GM12878 (cell line): ENCODE measurements around the gene NPLOC4. TPM values are rescaled to one million over a fixed set of nuclear protein-coding genes. Genes with fewer than 3 reads are reported as not detected.

Source experiments
- CBFB ChIP-seq: IDR thresholded peaks from 2 replicates; pipeline ENCODE4 v1.6.1; 2016; ENCODE audit warnings: antibody characterized with exemption, low read depth
- CBX5 ChIP-seq: sonication (generic); IDR thresholded peaks from 2 replicates; pipeline ENCODE4 v1.6.1; 2016; ENCODE audit warnings: low read depth, moderate library complexity, mild to moderate bottlenecking, inconsistent platforms
- DPF2 ChIP-seq: fragments of 450-650 bp; IDR thresholded peaks from 2 replicates; pipeline ENCODE4 v1.6.1; 2017; ENCODE audit warnings: mild to moderate bottlenecking
- HCFC1 ChIP-seq: fragments of 150-350 bp; IDR thresholded peaks from 2 replicates; pipeline ENCODE4 v1.6.1; 2014; ENCODE audit warnings: low read length
- IKZF1 ChIP-seq: fragments of 450-650 bp; conservative IDR thresholded peaks from 2 replicates; pipeline ENCODE4 v1.6.1; 2017; ENCODE audit warnings: antibody characterized with exemption, mild to moderate bottlenecking
- SMARCA5 ChIP-seq: fragments of 450-650 bp; IDR thresholded peaks from 2 replicates; pipeline ENCODE4 v1.6.1; 2017; ENCODE audit warnings: mild to moderate bottlenecking
- polyA plus RNA-seq, 11 experiments: library from polyadenylated mRNA; depleted of rRNA in 4 of 11; unstranded in 6 of 11; stranded (reverse) in 5 of 11; fragments of >200 nt; fragmentation: Nextera tagmentation in 4 of 11; fragmentation: Illumina TruSeq in 1 of 11; extraction: Ambion mirVana in 4 of 11; extraction: Trizol in 1 of 11; gene quantifications; 1 replicate in 1 of 11; 2 replicates in 10 of 11; pipeline versions ENCODE4 v1.2.1 to v1.2.3, GENCODE V29; 2011 to 2016; ENCODE audit warnings: inconsistent platforms in 2 of 11, missing spikeins in 2 of 11, low read depth in 1 of 11
- total RNA-seq, 4 experiments: library from RNA; depleted of rRNA in 3 of 4; stranded (reverse); fragments of >200 nt in 3 of 4; fragmentation: Illumina TruSeq in 1 of 4; extraction: Trizol in 1 of 4; gene quantifications; 2 replicates each; pipeline versions ENCODE4 v1.2.1 to v1.2.3, GENCODE V29; 2013 to 2021
- TF ChIP-seq, protein P1 (sequence below): fragments of 450-650 bp; formaldehyde crosslinking; IDR thresholded peaks from 2 replicates; pipeline ENCODE4 v1.4.0; 2020; ENCODE audit warnings: mild to moderate bottlenecking, moderate library complexity
- TF ChIP-seq, protein P2 (sequence below): fragments of 450-650 bp; IDR thresholded peaks from 2 replicates; pipeline ENCODE4 v1.6.1; 2017; ENCODE audit warnings: low read depth, mild to moderate bottlenecking, moderate library complexity
- TF ChIP-seq, protein P3 (sequence below): fragments of 450-650 bp; IDR thresholded peaks from 2 replicates; pipeline ENCODE4 v1.6.1; 2016; ENCODE audit warnings: mild to moderate bottlenecking, moderate library complexity, borderline replicate concordance

Gene NPLOC4
- total and polyA plus RNA-seq, 10 of the 15 experiments (the other 5 are each of a cell fraction or from before 2014, with no cell fraction given), result 1.5 to 83.7 (median 45.8) TPM

DNA sequence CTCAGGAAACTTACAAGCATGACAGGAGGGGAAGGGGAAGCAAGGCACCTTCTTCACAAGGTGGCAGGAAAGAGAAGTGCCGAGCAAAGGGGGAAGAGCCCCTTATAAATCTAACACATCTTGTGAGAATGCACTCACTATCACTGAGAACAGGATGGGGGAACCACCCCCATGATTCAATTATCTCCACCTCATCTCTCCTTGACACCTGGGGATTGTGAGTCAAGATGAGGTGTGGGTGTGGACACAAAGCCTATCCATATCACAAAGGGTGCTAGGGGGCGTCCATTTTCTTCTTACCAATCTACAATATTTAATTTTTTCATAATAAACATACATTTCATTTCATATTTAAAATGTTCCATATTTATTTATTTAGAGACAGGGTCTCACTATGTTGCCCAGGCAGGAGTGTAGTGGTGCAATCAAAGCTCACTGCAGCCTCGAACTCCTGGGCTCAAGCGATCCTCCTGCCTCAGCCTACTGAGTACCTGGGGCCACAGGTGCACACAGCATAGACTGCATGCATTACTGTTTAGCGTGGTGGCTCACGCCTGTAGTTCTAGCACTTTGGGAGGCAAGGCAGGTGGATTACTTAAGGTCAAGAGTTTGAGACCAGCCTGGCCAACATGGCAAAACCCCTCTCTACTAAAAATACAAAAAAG lies 58.2 kb downstream of the NPLOC4 start (continued):
- TF ChIP-seq, protein P1, sequence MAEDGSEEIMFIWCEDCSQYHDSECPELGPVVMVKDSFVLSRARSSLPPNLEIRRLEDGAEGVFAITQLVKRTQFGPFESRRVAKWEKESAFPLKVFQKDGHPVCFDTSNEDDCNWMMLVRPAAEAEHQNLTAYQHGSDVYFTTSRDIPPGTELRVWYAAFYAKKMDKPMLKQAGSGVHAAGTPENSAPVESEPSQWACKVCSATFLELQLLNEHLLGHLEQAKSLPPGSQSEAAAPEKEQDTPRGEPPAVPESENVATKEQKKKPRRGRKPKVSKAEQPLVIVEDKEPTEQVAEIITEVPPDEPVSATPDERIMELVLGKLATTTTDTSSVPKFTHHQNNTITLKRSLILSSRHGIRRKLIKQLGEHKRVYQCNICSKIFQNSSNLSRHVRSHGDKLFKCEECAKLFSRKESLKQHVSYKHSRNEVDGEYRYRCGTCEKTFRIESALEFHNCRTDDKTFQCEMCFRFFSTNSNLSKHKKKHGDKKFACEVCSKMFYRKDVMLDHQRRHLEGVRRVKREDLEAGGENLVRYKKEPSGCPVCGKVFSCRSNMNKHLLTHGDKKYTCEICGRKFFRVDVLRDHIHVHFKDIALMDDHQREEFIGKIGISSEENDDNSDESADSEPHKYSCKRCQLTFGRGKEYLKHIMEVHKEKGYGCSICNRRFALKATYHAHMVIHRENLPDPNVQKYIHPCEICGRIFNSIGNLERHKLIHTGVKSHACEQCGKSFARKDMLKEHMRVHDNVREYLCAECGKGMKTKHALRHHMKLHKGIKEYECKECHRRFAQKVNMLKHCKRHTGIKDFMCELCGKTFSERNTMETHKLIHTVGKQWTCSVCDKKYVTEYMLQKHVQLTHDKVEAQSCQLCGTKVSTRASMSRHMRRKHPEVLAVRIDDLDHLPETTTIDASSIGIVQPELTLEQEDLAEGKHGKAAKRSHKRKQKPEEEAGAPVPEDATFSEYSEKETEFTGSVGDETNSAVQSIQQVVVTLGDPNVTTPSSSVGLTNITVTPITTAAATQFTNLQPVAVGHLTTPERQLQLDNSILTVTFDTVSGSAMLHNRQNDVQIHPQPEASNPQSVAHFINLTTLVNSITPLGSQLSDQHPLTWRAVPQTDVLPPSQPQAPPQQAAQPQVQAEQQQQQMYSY (CRISPR knock-in tag), result no peak
- TF ChIP-seq, protein P2, sequence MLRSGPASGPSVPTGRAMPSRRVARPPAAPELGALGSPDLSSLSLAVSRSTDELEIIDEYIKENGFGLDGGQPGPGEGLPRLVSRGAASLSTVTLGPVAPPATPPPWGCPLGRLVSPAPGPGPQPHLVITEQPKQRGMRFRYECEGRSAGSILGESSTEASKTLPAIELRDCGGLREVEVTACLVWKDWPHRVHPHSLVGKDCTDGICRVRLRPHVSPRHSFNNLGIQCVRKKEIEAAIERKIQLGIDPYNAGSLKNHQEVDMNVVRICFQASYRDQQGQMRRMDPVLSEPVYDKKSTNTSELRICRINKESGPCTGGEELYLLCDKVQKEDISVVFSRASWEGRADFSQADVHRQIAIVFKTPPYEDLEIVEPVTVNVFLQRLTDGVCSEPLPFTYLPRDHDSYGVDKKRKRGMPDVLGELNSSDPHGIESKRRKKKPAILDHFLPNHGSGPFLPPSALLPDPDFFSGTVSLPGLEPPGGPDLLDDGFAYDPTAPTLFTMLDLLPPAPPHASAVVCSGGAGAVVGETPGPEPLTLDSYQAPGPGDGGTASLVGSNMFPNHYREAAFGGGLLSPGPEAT, result no peak
- TF ChIP-seq IKZF1 (no peak), CBFB (no peak), CBX5 (no peak), SMARCA5 (no peak), HCFC1 (no peak), DPF2 (no peak)
- TF ChIP-seq, protein P3, sequence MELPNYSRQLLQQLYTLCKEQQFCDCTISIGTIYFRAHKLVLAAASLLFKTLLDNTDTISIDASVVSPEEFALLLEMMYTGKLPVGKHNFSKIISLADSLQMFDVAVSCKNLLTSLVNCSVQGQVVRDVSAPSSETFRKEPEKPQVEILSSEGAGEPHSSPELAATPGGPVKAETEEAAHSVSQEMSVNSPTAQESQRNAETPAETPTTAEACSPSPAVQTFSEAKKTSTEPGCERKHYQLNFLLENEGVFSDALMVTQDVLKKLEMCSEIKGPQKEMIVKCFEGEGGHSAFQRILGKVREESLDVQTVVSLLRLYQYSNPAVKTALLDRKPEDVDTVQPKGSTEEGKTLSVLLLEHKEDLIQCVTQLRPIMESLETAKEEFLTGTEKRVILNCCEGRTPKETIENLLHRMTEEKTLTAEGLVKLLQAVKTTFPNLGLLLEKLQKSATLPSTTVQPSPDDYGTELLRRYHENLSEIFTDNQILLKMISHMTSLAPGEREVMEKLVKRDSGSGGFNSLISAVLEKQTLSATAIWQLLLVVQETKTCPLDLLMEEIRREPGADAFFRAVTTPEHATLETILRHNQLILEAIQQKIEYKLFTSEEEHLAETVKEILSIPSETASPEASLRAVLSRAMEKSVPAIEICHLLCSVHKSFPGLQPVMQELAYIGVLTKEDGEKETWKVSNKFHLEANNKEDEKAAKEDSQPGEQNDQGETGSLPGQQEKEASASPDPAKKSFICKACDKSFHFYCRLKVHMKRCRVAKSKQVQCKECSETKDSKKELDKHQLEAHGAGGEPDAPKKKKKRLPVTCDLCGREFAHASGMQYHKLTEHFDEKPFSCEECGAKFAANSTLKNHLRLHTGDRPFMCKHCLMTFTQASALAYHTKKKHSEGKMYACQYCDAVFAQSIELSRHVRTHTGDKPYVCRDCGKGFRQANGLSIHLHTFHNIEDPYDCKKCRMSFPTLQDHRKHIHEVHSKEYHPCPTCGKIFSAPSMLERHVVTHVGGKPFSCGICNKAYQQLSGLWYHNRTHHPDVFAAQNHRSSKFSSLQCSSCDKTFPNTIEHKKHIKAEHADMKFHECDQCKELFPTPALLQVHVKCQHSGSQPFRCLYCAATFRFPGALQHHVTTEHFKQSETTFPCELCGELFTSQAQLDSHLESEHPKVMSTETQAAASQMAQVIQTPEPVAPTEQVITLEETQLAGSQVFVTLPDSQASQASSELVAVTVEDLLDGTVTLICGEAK, result no peak
- TF ChIP-seq, all 136 proteins: peak for 0
